Mucosa of rectum (tissue), 2 donors: ENCODE measurements around the gene USP17L17.
"Not testable (repeated sequence)": the region's sequence is repeated elsewhere in the genome, so short reads cannot be mapped to it uniquely, and the experiment has no call there.

Source experiments
- H3K27ac ChIP-seq, 2 donors: one replicate each; pipeline ENCODE4 v1.7.0; 2013; ENCODE audit warnings: inconsistent platforms in 2 of 2, low read depth in 2 of 2, low read length in 2 of 2
- H3K27me3 ChIP-seq, 2 donors: one replicate each; pipeline ENCODE4 v1.7.0; 2013; ENCODE audit warnings: low read length in 2 of 2; ENCODE audit not compliant: control insufficient read depth in 2 of 2, insufficient read depth in 2 of 2
- H3K36me3 ChIP-seq, 2 donors: one replicate each; pipeline ENCODE4 v1.7.0; 2013; ENCODE audit warnings: low read length in 2 of 2; ENCODE audit not compliant: control insufficient read depth in 2 of 2, insufficient read depth in 2 of 2
- H3K4me1 ChIP-seq, 2 donors: one replicate each; pipeline ENCODE4 v1.7.0; 2013; ENCODE audit warnings: low read length in 2 of 2, mild to moderate bottlenecking in 1 of 2; ENCODE audit not compliant: control insufficient read depth in 2 of 2, insufficient read depth in 2 of 2
- H3K4me3 ChIP-seq, 2 donors: one replicate each; pipeline ENCODE4 v1.7.0; 2013; ENCODE audit warnings: low read length in 2 of 2
- H3K9ac ChIP-seq, 2 donors: one replicate each; pipeline ENCODE4 v1.7.0; 2013; ENCODE audit warnings: low read length in 2 of 2, low read depth in 1 of 2, mild to moderate bottlenecking in 1 of 2
- H3K9me3 ChIP-seq, 2 donors: one replicate each; pipeline ENCODE4 v1.7.0; 2013; ENCODE audit warnings: low read length in 2 of 2; ENCODE audit not compliant: control insufficient read depth in 2 of 2
- donor health status: healthy.
- donor health status: Normal muscosa, but diverticular disease.

The USP17L17 gene

GRCh38 chr4:9243579-9243978 lies at the start of gene USP17L17:
Gene USP17L17 (plus strand): TSS chr4:9243879. CDS start chr4:9243879, 0 bp downstream.
- H3K9me3 ChIP-seq, H3K4me3 ChIP-seq: not testable (repeated sequence)

GRCh38 chr4:9210357-9210756 lies 33.3 kb upstream of the USP17L17 start, which contains the start of gene USP17L10:
Gene USP17L10 (plus strand): TSS chr4:9210657. CDS start chr4:9210657, 0 bp downstream.
- H3K4me3 ChIP-seq, H3K9me3 ChIP-seq, H3K36me3 ChIP-seq, H3K9ac ChIP-seq, H3K27me3 ChIP-seq, H3K4me1 ChIP-seq, H3K27ac ChIP-seq: not testable (repeated sequence)

More at GRCh38 chr4:9243579-9243978, at the start of gene USP17L17:
- H3K27ac ChIP-seq, H3K27me3 ChIP-seq, H3K36me3 ChIP-seq, H3K9ac ChIP-seq, H3K4me1 ChIP-seq: not testable (repeated sequence)

DNA sequence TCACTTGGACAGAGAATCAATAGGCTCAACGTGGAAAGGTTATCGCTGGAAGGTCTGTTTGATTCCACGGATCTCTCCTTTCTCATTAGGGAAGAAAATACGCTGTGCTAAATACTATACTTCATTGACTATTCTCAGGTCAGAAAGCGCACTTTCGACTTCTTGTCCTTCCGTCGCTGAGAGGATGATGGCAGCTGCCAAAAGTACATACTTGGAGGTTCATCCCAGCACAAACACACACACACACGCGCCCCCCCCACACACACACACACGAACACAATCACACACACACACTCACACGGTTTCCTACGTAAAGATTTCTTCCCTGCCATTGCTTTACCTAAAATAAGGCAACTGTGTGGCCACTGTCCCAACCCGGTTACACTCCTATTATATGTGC lies 29.0 kb upstream of the USP17L17 start:
- H3K4me1 ChIP-seq, H3K36me3 ChIP-seq, H3K27me3 ChIP-seq, H3K4me3 ChIP-seq, H3K9ac ChIP-seq, H3K9me3 ChIP-seq, H3K27ac ChIP-seq: not testable (repeated sequence)

- H3K9ac ChIP-seq, H3K27ac ChIP-seq, H3K4me1 ChIP-seq, H3K36me3 ChIP-seq, H3K9me3 ChIP-seq, H3K4me3 ChIP-seq, H3K27me3 ChIP-seq: not testable (repeated sequence)
Measured at GRCh38 chr4:9215105-9215504, 28.6 kb upstream of the USP17L17 start, which contains the start of gene USP17L11. Gene USP17L11 (plus strand): TSS chr4:9215405. CDS start chr4:9215405, 0 bp downstream.

- not testable (repeated sequence) for H3K27ac ChIP-seq, H3K36me3 ChIP-seq, H3K4me3 ChIP-seq, H3K27me3 ChIP-seq, H3K4me1 ChIP-seq, H3K9ac ChIP-seq, H3K9me3 ChIP-seq
Measured at GRCh38 chr4:9219852-9220251, 23.8 kb upstream of the USP17L17 start, which contains the start of gene USP17L12. Gene USP17L12 (plus strand): TSS chr4:9220152. CDS start chr4:9220152, 0 bp downstream.

DNA sequence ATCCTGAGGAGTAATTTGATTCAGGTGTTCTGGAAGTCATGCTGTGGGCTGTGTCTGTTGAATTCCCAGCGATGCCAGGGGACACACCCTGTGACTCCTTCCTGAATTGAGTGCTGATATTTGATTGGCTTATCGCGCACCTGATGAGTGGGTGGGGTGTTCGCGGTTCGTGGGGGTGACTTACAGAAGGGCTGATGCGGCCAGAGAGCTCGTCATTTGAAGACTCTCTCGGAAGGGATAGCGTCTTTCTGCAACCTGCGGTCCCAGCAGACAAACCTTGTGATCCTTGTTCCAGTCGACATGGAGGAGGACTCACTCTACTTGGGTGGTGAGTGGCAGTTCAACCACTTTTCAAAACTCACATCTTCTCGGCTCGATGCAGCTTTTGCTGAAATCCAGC lies 19.1 kb upstream of the USP17L17 start, which contains the start of gene USP17L13:
Gene USP17L13, plus strand, starts transcription at position 301 of the 400 bp plus-strand sequence. Its CDS starts 0 bp downstream, at position 301.
- H3K36me3 ChIP-seq, H3K9me3 ChIP-seq, H3K9ac ChIP-seq, H3K27ac ChIP-seq, H3K4me1 ChIP-seq, H3K27me3 ChIP-seq, H3K4me3 ChIP-seq: not testable (repeated sequence)

GRCh38 chr4:9230249-9230648 lies 13.4 kb upstream of the USP17L17 start:
- H3K4me3 ChIP-seq, H3K27me3 ChIP-seq, H3K27ac ChIP-seq, H3K9me3 ChIP-seq, H3K9ac ChIP-seq, H3K4me1 ChIP-seq, H3K36me3 ChIP-seq: not testable (repeated sequence)

DNA sequence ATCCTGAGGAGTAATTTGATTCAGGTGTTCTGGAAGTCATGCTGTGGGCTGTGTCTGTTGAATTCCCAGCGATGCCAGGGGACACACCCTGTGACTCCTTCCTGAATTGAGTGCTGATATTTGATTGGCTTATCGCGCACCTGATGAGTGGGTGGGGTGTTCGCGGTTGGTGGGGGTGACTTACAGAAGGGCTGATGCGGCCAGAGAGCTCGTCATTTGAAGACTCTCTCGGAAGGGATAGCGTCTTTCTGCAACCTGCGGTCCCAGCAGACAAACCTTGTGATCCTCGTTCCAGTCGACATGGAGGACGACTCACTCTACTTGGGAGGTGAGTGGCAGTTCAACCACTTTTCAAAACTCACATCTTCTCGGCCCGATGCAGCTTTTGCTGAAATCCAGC lies 9.6 kb upstream of the USP17L17 start, which contains the start of gene USP17L15:
Gene USP17L15, plus strand, starts transcription at position 301 of the 400 bp plus-strand sequence. Its CDS starts 0 bp downstream, at position 301.
- H3K27ac ChIP-seq, H3K9ac ChIP-seq, H3K4me3 ChIP-seq, H3K27me3 ChIP-seq, H3K4me1 ChIP-seq, H3K9me3 ChIP-seq, H3K36me3 ChIP-seq: not testable (repeated sequence)

GRCh38 chr4:9238461-9238860 lies 5.2 kb upstream of the USP17L17 start:
- H3K36me3 ChIP-seq, H3K9me3 ChIP-seq, H3K4me3 ChIP-seq, H3K27ac ChIP-seq, H3K4me1 ChIP-seq, H3K27me3 ChIP-seq, H3K9ac ChIP-seq: not testable (repeated sequence)

- H3K9ac ChIP-seq, H3K9me3 ChIP-seq, H3K27me3 ChIP-seq, H3K36me3 ChIP-seq, H3K4me3 ChIP-seq, H3K27ac ChIP-seq, H3K4me1 ChIP-seq: not testable (repeated sequence)
Measured at GRCh38 chr4:9247953-9248680, 4.4 kb downstream of the USP17L17 start, which contains the start of gene USP17L18. Gene USP17L18 (plus strand): TSS chr4:9248630. CDS start chr4:9248630, 0 bp downstream.
